GM12864 (cell line): ENCODE measurements around the gene COL7A1.

ENCODE experiments used
- DNase-seq: peaks from one replicate; pipeline ENCODE4 v3.0.0-alpha.2; 2011; ENCODE audit warnings: low read depth
- H3K4me3 ChIP-seq: 2 replicates; pipeline ENCODE4 v1.5.1; 2011; ENCODE audit warnings: mild to moderate bottlenecking, low read depth, low read length, control low read depth
- CTCF ChIP-seq: IDR thresholded peaks from 2 replicates; pipeline ENCODE4 v1.5.1; 2011; ENCODE audit warnings: low read depth, mild to moderate bottlenecking, moderate library complexity, low read length, control low read depth, inconsistent platforms; ENCODE audit errors: missing control alignments

COL7A1 gene

GRCh38 chr3:48591886-48592518 lies 3.1 kb downstream of the COL7A1 start:
- no peak overlapping the region for H3K4me3 ChIP-seq
- TF ChIP-seq CTCF, result no peak
- no peak for DNase-seq

- no peak for DNase-seq
- TF ChIP-seq CTCF, result no peak
Measured at GRCh38 chr3:48591436-48591835, 3.7 kb downstream of the COL7A1 start.

GRCh38 chr3:48588230-48588629 lies 6.9 kb downstream of the COL7A1 start:
- DNase-seq, result no peak
- TF ChIP-seq CTCF, result no peak
- no peak overlapping the region for H3K4me3 ChIP-seq

More at GRCh38 chr3:48591436-48591835, 3.7 kb downstream of the COL7A1 start:
- H3K4me3 ChIP-seq, result no peak overlapping the region

GRCh38 chr3:48587686-48588085 lies 7.4 kb downstream of the COL7A1 start:
- no peak for TF ChIP-seq CTCF
- H3K4me3 ChIP-seq, result no peak overlapping the region
- no peak for DNase-seq

GRCh38 chr3:48585411-48585810 lies 9.7 kb downstream of the COL7A1 start:
- H3K4me3 ChIP-seq, result no peak overlapping the region
- no peak for DNase-seq
- TF ChIP-seq CTCF, result no peak

GRCh38 chr3:48584836-48585235 lies 10.3 kb downstream of the COL7A1 start:
- TF ChIP-seq CTCF, result no peak
- no peak for DNase-seq
- H3K4me3 ChIP-seq, result no peak overlapping the region

GRCh38 chr3:48581621-48582481 lies 13.3 kb downstream of the COL7A1 start:
- no peak for DNase-seq
- no peak overlapping the region for H3K4me3 ChIP-seq
- TF ChIP-seq CTCF, result no peak
